Endothelial cell of umbilical vein (primary cell): ENCODE measurements around the gene SESN2. TPM values are rescaled to one million over a fixed set of nuclear protein-coding genes. Genes with fewer than 3 reads are reported as not detected.

Experiments
- BruUV-seq: library from RNA; stranded (reverse); fragments of 400-500 nt; replicated peaks from 2 replicates; lab custom pipeline; 2021; lab: Mats Ljungman, UMichigan
- CTCF ChIA-PET: fragments of 300-600, 350-600 bp; sonication (Branson Sonifier 250); formaldehyde crosslinking; loops from one replicate; lab custom pipeline; 2021; ENCODE audit warnings: antibody characterized with exemption, inconsistent platforms; lab: Charles Lee
- POLR2A ChIA-PET: fragments of 300-600, 350-600 bp; sonication (Branson Sonifier 250); formaldehyde crosslinking; loops from one replicate; lab custom pipeline; 2021; ENCODE audit warnings: antibody characterized with exemption, inconsistent platforms; lab: Charles Lee
- DNase-seq: peaks from one replicate; pipeline ENCODE4 v3.0.0-alpha.2; 2011; ENCODE audit warnings: low read depth, low spot score
- FAIRE-seq: peaks from 2 replicates; lab custom pipeline; 2011; peaks lifted over from hg19 to GRCh38; lab: Jason Lieb, UNC
- H2AFZ ChIP-seq: 2 replicates; pipeline ENCODE4 v1.6.0; 2012; ENCODE audit warnings: low read depth, low read length, control low read depth, inconsistent platforms
- H3K27ac ChIP-seq: 2 replicates; pipeline ENCODE4 v1.5.1; 2011; ENCODE audit warnings: low read depth, mild to moderate bottlenecking, control low read depth, low read length, moderate library complexity; ENCODE audit not compliant: insufficient read depth
- H3K27me3 ChIP-seq, 2 experiments: 2 replicates each; pipeline versions ENCODE4 v1.6.0 to v1.6.1; 2011; ENCODE audit warnings: low read length in 2 of 2, mixed read lengths in 1 of 2; ENCODE audit not compliant: control insufficient read depth in 2 of 2, insufficient read depth in 2 of 2
- H3K36me3 ChIP-seq, 2 experiments: 2 replicates in 1 of 2; 3 replicates in 1 of 2; pipeline ENCODE4 v1.5.1; 2011; ENCODE audit warnings: low read length in 2 of 2, mild to moderate bottlenecking in 1 of 2, moderate library complexity in 1 of 2; ENCODE audit not compliant: control insufficient read depth in 2 of 2, insufficient read depth in 2 of 2; ENCODE audit errors: extremely low read depth in 1 of 2
- H3K4me1 ChIP-seq: 3 replicates; pipeline ENCODE4 v1.5.1; 2011; ENCODE audit warnings: mild to moderate bottlenecking, low read length; ENCODE audit not compliant: control insufficient read depth, insufficient read depth; ENCODE audit errors: extremely low read depth
- H3K4me2 ChIP-seq: 2 replicates; pipeline ENCODE4 v1.6.1; 2011; ENCODE audit warnings: low read length, control low read depth, mixed read lengths; ENCODE audit not compliant: insufficient read depth
- H3K4me3 ChIP-seq, 3 experiments: fragments of 200-600 bp in 1 of 3; sonication (generic), shearing (Covaris generic) in 1 of 3; replicated peaks in 1 of 3; 2 replicates each; pipeline ENCODE4 v1.5.1; 2011 to 2016; ENCODE audit warnings: control low read depth in 3 of 3, low read length in 3 of 3, mild to moderate bottlenecking in 2 of 3, inconsistent platforms in 1 of 3, low read depth in 1 of 3, moderate library complexity in 1 of 3; ENCODE audit not compliant: insufficient read depth in 1 of 3
- H3K79me2 ChIP-seq: 2 replicates; pipeline ENCODE4 v1.6.0; 2012; ENCODE audit warnings: low read length, inconsistent platforms; ENCODE audit not compliant: control insufficient read depth, insufficient read depth
- H3K9ac ChIP-seq: replicated peaks from 2 replicates; pipeline ENCODE3; 2011; ENCODE audit warnings: low read length, control low read depth; ENCODE audit not compliant: insufficient read depth; ENCODE audit errors: extremely low read depth
- H3K9me1 ChIP-seq: replicated peaks from 3 replicates; pipeline ENCODE4 v1.6.0; 2011; ENCODE audit warnings: mild to moderate bottlenecking, low read length; ENCODE audit not compliant: control insufficient read depth, insufficient read depth; ENCODE audit errors: extremely low read depth
- H3K9me3 ChIP-seq: replicated peaks from 2 replicates; pipeline ENCODE4 v1.5.1; 2012; ENCODE audit warnings: low read length, inconsistent platforms; ENCODE audit not compliant: control insufficient read depth, insufficient read depth
- H4K20me1 ChIP-seq: replicated peaks from 2 replicates; pipeline ENCODE3; 2011; ENCODE audit warnings: mild to moderate bottlenecking, low read length; ENCODE audit not compliant: control insufficient read depth, insufficient read depth; ENCODE audit errors: extremely low read depth
- CTCF ChIP-seq, 2 donors: IDR thresholded peaks; 1 replicate in 1 of 2; 2 replicates in 1 of 2; pipeline ENCODE4 v1.5.1; 2011; ENCODE audit warnings: low read length in 2 of 2, mild to moderate bottlenecking in 2 of 2, moderate library complexity in 2 of 2, control low read depth in 1 of 2, inconsistent platforms in 1 of 2, low read depth in 1 of 2; ENCODE audit not compliant: insufficient read depth in 1 of 2; ENCODE audit errors: extremely low read depth in 1 of 2
- EZH2 ChIP-seq: IDR thresholded peaks from 2 replicates; pipeline ENCODE4 v1.6.1; 2012; ENCODE audit warnings: borderline replicate concordance, low read depth, mild to moderate bottlenecking, moderate library complexity, low read length, inconsistent platforms; ENCODE audit not compliant: severe bottlenecking
- FOS ChIP-seq: IDR thresholded peaks from 2 replicates; pipeline ENCODE4 v1.6.1; 2011; ENCODE audit warnings: mild to moderate bottlenecking, low read length, moderate library complexity, borderline replicate concordance; ENCODE audit not compliant: insufficient read depth
- GATA2 ChIP-seq: IDR thresholded peaks from 2 replicates; pipeline ENCODE4 v1.7.0; 2011; ENCODE audit warnings: low read depth, mild to moderate bottlenecking, moderate library complexity, mixed read lengths, low read length; ENCODE audit not compliant: insufficient read length, insufficient read depth
- JUN ChIP-seq: IDR thresholded peaks from 2 replicates; pipeline ENCODE4 v1.6.1; 2011; ENCODE audit warnings: borderline replicate concordance, low read depth; ENCODE audit not compliant: insufficient read length, insufficient read depth
- MAX ChIP-seq: IDR thresholded peaks from 2 replicates; pipeline ENCODE4 v1.6.1; 2011; ENCODE audit not compliant: insufficient read depth, insufficient read length
- MYC ChIP-seq: IDR thresholded peaks from one replicate; pipeline ENCODE4 v1.6.1; 2011; ENCODE audit warnings: mild to moderate bottlenecking, low read depth, low read length
- POLR2A ChIP-seq: IDR thresholded peaks from 2 replicates; pipeline ENCODE4 v1.6.1; 2012; ENCODE audit warnings: low read depth, mild to moderate bottlenecking, control low read depth, low read length
- POLR2AphosphoS5 ChIP-seq: IDR thresholded peaks from 2 replicates; pipeline ENCODE4 v1.6.1; 2012; ENCODE audit warnings: low read depth, mild to moderate bottlenecking, control low read depth, low read length, moderate library complexity; ENCODE audit not compliant: insufficient read depth
- dilution Hi-C: fragments of 300-500 bp; cut with MboI; formaldehyde crosslinking; loops from one replicate; pipeline ENCODE4 v1.15.0; 2019; ENCODE audit warnings: low sequenced_read_pairs; ENCODE audit not compliant: extremely low pct_ligation_motif_present
- intact Hi-C: fragments of 100-400 bp; cut with micrococcal nuclease; formaldehyde crosslinking; loops from one replicate; pipeline ENCODE4 v1.10.0; 2022
- polyA plus RNA-seq, 4 experiments: library from polyadenylated mRNA; depleted of rRNA in 3 of 4; stranded (reverse) in 3 of 4; unstranded in 1 of 4; fragments of >200 nt; gene quantifications; 2 replicates each; pipeline versions ENCODE4 v1.2.1 to v1.2.3, GENCODE V29; 2011 to 2012; ENCODE audit warnings: missing spikeins in 1 of 4
- total RNA-seq: library from RNA; stranded (reverse); gene quantifications from 2 replicates; pipeline ENCODE4 v1.2.3, GENCODE V29; 2021

The SESN2 gene
- total and polyA plus RNA-seq, 2 donors (not counting 3 experiments of a cell fraction or from before 2014, with no cell fraction given): 11.6 to 13.2 TPM

GRCh38 chr1:28317014-28317413, 57.7 kb downstream of the SESN2 start:
- Histone ChIP-seq H4K20me1 (no peaks in the 10 kb centered on the region), H3K9me3 (no peaks in the 10 kb centered on the region), H3K79me2 (no peaks in the 10 kb centered on the region), H3K4me3 (no peak overlapping the region), H3K27me3 (no peaks in the 10 kb centered on the region), H3K4me2 (no peak overlapping the region), H2AFZ (no peak overlapping the region), H3K9me1 (no peaks in the 10 kb centered on the region), H3K4me1 (no peaks in the 10 kb centered on the region), H3K36me3 (no peaks in the 10 kb centered on the region), H3K27ac (no peak overlapping the region), H3K9ac (no peak overlapping the region)
- no peak for FAIRE-seq
- ChIA-PET POLR2A (interaction anchor here (0.7 kb wide), 1 partner anchor 48 kb away, joined by 3 read pairs; no protein-coding TSS in a partner anchor), CTCF (interaction anchor here (1.8 kb wide), 1 partner anchor 12 kb away, joined by 5 read pairs; the partner anchor contains the start of gene MED18)
- no TSS peak for BruUV-seq
- DNase-seq: no peak
- no peak for TF ChIP-seq POLR2AphosphoS5
- no peak for TF ChIP-seq MYC
- no peak for TF ChIP-seq POLR2A
- TF ChIP-seq MAX: no peak
- TF ChIP-seq JUN: no peak
- intact Hi-C loops (no loop called here), dilution Hi-C loops (no loop called here)

GRCh38 chr1:28322194-28322593, 62.9 kb downstream of the SESN2 start:
- no peaks in the 10 kb centered on the region for H3K9me3 ChIP-seq
- POLR2A ChIA-PET: interaction anchor here (0.5 kb wide), 1 partner anchor 9 kb away, joined by 6 read pairs; no protein-coding TSS in a partner anchor
- intact Hi-C loops (no loop called here), dilution Hi-C loops (no loop called here)
- no peaks in the 10 kb centered on the region for H3K27me3 ChIP-seq
- H3K4me1 ChIP-seq: no peaks in the 10 kb centered on the region
- H3K9me1 ChIP-seq: no peaks in the 10 kb centered on the region
- H3K79me2 ChIP-seq: no peaks in the 10 kb centered on the region
- H2AFZ ChIP-seq: no peak overlapping the region
- no peak overlapping the region for H3K4me2 ChIP-seq
- CTCF ChIA-PET: interaction anchor here (1.1 kb wide), 1 partner anchor 74 kb away, joined by 5 read pairs; no protein-coding TSS in a partner anchor
- no peaks in the 10 kb centered on the region for H3K36me3 ChIP-seq
- TF ChIP-seq CTCF (IDR thresholded peaks at IDR 0.05; ENCODE audit: extremely low read depth in 1 of 2, insufficient read depth in 1 of 2, low read depth in 1 of 2, low read length in 2 of 2) (no peak), MYC (no peak), GATA2 (no peak), MAX (no peak), POLR2AphosphoS5 (no peak), EZH2 (no peak), POLR2A (no peak), FOS (no peak), JUN (no peak)
- DNase-seq (no peak), FAIRE-seq (no peak)
- BruUV-seq: no TSS peak
- H3K27ac ChIP-seq: no peak overlapping the region
- H3K4me3 ChIP-seq: no peak overlapping the region
- no peak overlapping the region for H3K9ac ChIP-seq
- H4K20me1 ChIP-seq: no peaks in the 10 kb centered on the region
